NOMO-1 treated with DMSO at 0.1 percent for 48 hours (cell line): ENCODE measurements around the gene MAPT.
"Not testable (repeated sequence)": the region's sequence is repeated elsewhere in the genome, so short reads cannot be mapped to it uniquely, and the experiment has no call there.

ENCODE experiments used
- DNase-seq: peaks from one replicate; lab custom pipeline; 2025; ENCODE audit not compliant: unreplicated experiment; lab: John Stamatoyannopoulos, UW

The MAPT gene

DNA sequence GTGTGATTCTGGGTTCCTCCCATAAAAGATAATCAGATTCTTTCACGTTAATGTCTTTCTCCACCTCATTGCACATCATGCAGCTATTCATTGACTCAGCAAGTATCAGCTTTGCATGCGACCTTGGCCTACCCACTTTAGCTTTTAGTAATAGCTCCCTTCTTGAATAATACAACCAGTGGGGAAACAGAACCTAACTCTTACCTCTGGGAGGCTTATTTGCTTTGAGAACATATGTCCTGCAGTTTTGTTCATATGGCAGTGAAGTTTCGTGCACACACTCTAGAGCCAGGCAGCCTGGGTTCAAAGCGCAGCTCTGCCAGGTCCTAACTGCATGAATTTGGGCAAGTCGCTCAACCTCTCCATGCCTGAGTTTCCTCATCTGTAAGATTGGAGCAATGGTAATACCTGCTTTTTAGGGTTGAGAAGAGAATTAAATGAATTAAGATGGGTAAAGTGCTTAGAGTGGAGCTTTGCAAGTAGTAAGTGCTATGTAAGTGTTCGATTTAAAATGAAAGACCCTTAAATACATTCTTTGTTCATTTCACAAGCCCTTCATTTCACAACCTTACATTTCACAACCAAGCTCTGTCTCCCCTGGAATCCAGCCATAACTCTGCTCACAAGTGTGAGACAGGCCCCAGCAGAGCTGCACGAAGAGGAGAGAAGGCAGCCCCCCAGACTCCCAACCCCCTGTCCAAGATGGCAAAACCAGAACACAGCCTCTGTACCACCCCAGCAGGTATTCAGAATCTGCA, 29.3 kb downstream of the MAPT start:
- DNase-seq = no peak

DNA sequence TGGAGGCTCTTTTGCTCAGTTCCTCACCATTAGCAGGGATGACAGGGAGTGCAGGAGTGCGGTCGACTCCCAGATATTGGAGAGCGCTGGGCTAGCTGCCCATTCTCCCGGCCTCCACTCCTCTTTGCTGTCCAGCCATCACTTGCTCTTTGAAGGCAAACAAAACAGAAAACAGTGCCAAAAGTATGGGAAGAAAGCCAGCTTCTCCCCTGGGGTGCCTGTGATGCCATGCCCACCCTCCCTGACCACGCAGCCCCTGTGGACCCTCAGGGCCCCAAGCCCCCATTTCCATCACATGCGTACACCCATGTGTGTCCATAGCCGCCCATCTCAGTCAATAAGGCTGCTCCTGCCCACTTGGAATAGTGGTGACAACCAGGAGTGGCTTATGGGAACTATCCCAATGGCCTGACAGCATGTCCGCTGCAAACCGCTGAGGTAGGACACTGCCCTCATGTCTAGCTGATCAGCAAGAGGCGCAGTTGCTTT, 30.0 kb downstream of the MAPT start:
- no peak for DNase-seq

DNA sequence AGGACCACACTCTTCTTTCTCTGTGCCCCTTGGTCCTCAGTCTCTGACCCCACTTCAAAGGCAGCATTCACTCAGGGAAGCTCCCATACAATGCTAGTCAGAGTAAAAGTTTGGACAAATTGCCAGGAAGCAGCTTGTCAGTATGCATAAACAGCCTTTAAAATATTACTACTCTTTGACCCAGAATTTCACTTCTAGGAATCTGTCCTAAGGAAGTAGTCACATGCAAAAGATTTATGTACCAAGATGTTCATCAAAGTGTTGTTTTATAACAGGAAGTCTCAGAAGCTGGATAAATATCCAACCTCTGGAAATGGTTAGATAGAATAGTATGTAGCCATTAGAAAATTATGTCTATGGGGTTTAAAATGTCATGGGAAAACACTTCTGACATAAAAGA, 31.0 kb downstream of the MAPT start:
- DNase-seq = no peak

DNA sequence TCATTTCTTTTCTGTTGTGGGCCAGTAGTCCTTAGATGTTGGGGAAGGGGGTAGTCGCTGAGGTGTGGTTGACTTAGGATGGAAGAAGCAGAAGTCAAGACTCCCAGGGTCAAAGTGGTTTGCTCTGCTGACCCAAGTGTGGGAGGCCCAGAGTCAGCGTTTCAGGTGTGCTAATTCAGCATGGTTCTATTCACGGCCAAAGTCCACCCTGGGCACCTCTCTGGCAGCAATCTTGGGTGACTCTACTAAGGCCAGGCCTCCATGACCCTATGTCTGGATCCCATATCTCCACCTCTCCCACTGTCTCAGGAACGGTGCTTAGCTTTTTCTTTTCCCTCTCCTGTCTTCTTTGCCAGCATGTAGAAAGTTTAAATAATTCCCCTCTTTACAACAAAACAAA, 32.9 kb downstream of the MAPT start:
- DNase-seq = no peak

DNA sequence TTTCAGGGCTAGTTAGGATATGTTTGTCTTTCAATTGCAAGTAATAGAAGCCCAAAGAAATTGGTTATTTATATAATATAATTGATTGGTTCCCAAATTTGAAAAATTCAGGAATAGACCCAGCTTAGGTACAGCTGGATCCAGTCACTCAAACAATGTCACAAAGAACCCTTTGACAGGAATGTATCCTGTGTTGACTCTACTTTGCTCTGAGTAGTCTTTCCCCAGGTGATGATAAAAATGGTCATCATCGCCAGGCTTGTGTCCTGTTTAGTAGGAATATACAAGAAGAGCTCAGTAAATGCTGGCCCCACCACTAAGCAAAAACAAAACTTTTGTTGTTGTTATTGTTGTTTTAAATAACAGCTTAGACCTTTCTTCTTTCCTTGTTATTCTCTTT, 35.0 kb downstream of the MAPT start:
- no peak for DNase-seq

DNA sequence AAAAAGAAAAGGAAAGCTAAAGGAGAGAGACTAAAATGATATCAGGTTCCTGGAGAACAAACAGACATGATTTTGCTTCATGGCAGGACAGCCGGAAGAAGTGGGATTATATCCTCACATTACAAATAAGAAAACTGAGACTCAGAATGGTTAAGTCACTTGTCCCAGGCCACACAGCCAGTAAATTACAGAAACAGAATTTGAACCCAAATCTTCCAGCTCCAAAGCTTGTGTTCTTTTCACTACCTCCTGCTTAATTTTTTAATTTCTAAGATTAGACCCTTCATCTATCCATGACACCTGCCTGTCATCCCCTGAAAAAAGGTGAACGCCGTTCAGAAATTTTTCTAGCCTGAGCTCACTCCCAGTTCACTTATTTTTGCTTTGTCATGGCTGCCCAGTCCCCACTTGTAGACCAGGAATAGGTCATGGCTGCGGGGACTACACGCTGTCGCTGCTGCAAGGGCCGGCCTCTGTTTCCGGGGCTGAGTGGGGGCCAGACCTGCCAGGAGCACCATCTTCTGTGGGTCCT, 36.1 kb downstream of the MAPT start:
- DNase-seq = no peak

DNA sequence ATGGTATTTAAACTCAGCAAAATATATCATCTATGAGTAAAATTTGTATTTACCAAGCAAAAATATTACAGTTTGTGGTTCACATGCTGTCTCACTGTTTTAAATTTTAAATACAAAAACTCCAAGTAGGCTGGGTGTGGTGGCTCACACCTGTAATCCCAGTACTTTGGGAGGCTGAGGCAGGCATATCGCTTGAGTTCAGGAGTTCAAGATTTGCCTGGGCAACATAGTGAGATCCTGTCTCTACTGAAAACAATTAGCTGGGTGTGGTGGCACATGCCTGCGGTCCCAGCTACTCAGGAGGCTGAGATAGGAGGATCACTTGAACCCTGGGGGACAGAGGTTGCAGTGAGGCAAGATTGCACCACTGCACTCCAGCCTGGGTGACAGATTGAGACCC, 37.3 kb downstream of the MAPT start:
- DNase-seq = no peak

DNA sequence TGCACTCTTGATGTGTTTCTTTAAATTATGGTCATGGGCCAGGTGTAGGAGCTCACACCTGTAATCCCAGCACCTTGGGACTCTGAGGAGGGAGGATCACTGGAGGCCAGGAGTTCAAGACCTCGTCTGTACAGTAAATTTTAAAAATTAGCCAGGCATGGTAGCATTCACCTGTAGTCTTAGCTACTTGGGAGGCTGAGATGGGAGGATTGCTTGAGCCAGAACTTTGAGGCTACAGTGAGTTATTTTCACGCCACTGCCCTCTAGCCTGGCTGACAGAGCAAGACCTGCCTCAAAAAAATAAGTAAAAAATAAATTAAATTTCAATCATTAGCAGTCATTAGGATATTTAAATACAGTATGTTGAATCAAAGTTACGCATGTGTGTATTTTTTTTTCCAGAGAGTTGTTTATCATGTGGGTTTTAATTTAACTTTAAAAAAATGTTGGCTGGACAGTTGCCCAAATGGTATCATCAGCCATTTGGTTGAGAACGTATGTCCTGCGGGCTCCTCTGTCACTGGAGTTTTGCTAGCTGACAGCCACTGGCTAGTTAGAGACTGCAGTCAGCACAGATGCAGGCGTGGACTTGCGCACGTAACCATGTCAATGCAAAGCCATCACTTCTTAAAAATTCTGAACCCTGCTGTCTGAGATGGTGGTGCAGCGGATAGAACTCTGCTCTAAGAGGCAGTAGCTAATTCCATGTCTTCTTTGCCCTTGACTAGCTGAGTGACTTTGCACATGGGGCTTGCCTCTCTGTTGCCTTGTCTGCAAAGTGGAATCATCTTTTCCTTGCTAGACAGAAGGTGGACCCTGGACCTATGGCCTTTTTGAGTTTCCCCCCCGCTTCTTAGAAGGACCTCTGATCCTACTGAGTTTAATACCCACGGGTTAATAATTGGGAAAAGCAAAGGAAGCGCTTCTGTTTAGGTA, 40.0 kb downstream of the MAPT start:
- no peak for DNase-seq

DNA sequence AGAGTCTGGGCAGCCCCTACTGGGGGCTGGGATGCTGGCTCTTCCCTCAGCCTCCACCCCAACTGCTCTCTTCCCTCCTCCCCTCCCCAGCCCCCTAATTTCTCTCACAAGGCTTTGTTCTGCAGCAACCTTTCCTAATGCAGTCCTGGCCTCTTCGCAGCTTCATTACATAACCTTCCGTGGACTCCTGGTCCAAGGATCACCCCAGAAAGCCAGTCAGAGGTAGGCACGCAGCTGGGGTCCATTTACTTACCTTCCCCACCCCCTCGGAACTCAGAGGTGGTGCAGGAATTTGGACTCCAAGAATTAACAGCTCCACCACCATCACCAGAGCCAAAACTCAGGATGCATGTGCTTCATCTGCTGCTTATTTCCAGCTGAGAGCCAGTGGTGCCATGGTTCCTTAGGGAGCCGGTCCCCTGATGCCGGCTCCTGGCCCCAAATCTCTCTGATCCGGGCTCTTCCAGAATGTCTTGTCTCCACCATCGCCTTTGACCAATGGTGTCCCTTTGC, 40.9 kb downstream of the MAPT start:
- no peak for DNase-seq

DNA sequence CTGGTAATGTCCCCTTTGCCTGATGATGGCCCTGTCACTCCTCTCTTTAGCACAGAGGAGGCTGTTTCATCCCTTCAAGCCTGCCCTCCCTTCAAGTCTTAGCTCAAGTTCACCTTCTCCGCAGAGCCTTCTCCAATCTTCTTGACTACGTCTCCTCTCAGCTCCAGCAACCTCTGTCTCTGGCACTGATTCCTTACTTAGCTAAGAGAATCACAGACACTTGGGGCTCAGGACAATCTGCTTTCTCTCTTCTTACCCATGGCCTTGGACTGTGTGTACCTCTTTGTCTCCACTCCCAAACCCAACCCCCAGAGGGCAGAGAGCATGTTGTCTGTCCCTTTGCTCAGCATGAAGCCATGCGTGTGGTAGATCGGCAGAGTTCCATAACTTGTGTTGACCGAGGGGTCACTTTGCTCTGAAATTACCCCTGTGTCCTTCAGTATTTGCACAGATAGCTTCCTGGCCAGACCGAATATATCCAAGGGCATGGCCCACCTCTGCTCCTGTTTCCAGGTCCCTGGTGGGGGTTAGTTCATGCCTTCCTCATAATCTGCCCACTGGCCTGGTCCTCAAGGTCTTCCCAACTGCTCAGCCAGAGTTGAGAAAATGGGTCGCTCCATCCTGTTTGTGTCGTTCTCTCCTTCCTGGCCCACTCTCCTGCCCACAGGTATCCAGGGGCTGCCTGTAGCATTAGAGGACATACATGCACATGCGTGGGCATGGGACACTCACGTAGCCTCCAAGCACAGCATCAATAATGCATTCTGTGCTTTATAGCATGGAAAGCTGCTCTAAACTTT, 41.6 kb downstream of the MAPT start:
- DNase-seq = no peak

DNA sequence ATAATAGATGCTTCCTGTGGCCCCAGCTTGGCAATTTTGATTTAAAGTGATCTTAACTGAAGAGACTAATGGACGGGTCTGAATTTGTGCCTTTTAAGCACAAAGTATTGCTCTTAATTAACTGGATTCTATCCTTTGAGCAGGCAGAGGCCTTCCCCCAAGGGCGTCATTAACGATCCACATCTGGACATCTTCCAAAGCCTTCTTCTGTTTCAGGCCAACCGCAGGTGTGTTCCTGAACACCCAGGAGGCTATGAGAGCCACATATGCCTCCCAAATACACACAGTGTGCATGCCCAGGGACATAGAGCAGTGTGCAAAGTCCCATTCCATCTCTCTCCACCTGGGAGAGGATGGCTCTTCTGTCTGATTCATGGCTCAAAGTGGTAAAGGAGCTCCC, 42.3 kb downstream of the MAPT start:
- no peak for DNase-seq

DNA sequence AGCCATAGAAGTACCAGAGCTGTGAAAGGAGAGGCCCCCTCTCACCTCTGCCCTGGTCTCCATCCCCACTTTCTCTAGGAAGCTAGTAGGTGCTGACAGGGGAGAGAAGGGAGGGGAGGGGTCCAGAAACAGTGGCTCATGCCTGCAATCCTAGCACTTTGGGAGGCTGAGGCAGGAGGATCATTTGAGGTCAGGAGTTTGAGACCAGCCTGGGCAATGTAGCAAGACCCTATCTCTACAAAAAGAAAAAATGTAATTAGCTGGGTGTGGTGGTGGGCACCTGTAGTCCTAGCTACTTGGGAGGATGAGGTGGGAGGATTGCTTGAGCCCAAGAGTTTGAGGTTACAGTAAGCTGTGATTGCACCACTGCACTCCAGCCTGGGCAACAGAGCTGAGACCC, 42.8 kb downstream of the MAPT start:
- DNase-seq = not testable (repeated sequence)

DNA sequence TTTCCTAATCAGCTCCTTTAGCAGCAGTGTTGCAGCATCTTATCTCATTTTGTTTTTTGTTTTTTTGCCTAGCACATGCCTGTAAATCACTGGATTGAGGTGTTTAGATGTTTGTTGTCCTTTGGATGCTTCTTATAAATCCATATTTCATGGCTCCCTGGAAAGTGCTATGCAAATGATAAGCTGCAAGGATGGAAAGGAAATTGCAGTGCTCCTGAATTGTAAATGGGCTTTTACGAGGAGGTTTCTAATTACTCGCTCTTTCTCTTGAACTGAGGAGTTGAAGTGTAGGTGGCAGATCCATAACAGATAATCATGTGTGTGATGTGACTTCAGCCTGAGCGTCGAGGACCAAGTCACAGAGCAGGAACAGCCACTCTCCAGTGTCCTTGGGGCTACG, 45.0 kb downstream of the MAPT start:
- no peak for DNase-seq

DNA sequence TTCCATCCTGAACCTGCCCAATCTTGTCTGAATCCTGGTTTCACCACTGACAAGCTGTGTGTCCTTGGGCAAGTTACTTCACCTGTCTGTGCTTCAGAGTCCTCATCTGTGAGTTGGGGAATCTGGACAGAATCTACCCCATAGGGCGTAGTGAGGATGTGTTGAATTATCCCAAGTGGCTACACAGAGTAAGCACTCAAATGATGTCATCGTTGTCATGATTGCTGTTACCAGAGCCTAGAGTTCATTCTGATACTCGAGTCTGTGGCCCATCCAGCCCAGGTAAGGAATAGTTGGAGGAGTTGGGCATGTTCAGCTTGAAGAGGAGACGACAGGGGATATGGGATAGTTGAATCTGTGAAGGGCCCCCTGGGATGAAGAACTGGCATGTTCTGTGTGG, 45.9 kb downstream of the MAPT start:
- no peak for DNase-seq

DNA sequence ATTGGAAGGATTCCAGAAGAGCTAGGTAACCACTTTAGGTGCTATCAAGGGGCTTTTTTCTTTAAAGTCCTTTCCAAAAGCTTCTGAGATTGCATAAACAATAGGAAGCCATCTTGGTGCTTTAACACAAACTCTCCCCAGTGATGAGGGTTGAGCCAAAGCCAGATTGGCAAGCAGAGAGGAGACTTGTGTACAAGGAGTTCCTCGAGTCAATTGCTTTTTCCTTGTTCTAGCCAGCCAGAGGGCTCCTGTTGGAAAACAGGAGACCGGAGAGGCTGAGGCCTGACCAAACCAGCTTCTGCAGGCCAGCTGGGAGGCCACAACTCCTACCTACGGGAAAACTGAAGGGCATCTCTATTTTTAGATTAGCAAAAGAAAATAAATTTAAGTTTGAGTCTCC, 46.5 kb downstream of the MAPT start:
- no peak for DNase-seq

DNA sequence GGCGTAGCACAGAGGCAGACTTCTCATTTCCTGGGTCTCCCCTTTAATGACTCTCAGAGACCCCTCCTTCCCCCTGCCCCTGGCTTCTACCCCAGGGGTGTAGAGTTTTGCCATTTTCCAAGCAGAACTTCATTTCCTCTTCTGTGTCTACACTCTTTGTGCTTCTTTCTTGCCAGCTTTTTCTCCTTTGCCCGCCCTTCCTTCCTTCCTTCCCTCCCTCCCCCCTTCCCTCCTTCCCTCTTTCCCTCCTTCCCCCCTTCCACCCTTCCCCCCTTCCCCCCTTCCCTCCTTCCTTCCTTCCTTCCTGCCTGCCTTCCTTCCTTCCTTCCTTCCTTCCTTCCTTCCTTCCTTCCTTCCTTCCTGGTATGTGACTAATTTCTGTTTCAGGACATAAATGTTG, 47.0 kb downstream of the MAPT start:
- no peak for DNase-seq

DNA sequence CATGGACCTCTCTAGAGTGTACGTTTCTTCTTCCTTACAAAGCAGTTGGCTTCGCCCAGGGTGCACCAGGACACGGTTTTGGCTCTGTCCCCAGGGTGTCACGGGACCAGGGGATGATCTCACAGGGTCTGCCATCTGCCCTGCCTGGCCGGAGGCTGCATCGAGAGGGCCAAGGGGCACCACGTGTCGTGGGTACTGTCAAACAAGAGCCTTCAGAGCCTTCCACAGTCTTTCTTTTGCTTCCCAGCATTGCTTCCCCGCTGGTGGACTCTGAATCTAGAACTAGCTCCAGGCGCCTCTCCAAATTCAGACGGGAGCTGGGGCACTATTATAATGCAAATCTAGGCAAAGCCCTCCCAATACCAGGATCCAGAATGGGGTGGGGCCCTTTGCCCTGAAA, 47.9 kb downstream of the MAPT start:
- no peak for DNase-seq

DNA sequence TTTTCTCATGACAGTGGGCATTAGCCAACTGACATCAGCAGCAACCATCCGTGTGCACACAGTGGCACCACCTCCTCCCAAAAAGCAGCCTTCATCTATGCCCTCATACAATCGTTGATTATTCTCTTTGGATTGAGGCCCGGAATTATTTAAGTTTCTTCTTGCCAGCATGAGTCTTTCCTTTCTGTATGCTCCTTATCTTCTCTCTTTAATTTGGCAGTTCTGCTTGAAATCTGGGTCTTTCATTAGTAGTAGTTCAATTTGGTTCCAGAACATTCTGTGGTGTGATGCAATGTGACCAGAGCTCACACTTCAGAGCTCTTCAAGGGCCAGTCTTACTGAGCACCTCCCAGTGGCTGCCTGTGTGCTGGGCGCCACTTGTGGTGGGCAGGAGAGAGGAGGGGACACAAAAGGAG, 52.5 kb downstream of the MAPT start:
- no peak for DNase-seq

DNA sequence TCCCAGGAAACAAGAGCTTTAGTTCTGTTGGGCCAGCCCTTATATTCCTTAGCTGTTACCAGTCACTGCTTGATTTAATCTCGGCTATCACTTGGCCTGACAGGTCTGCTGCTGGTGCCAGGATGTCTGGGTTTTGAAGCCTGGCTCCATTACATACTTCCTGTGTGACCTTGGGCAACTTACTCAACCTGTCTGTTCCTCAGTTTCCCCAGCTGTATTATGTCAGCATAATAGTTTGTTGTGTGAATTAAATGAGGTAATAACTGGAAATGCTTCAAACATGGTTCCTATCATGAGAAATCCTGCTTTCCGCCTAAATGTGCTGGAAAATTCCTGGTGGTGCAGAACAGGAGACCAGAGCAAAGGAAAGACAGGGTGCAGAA, 54.1 kb downstream of the MAPT start:
- DNase-seq = no peak

DNA sequence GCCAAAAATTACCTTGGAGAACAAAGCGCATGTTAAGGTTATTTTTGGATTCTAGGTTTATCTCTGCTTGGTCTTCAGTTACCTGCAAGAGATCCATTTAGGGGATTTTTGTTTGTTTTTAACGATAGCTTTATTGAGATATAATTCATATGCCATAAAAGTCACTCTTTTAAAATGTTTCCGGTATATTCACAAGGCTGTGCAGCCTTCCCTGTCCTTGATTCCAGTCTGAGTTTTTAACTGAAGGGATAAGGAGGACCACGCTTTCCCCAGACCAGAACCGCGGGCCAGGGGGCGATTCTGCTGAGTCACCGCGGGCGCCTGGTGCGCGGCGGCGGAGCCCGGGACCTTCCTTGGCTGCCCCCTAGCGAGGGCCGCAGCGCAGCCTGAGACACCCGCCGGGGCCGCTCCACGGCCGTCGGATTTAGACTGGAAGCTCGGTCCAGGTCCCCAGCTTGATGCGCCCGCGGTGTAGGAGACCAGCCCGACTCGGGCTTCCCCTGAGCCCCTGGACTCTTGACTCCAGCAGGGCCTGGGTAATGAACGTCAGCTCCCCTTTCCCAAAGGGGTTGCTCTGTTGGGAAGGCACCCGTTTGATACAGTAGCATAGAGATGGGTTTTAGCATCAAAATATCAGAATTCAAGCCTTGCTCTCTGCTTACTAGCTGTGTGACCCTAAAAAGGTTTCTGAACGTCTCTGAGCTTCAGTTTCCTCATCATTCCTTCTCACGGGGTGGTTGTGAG, 54.7 kb downstream of the MAPT start:
- DNase-seq = peak; percentile 55
